Erythroblast (primary cell): ENCODE results near the gene HRH4.

Experiments
- GATA1 ChIP-seq: IDR thresholded peaks from 2 replicates; pipeline ENCODE4 v1.6.1; 2011; ENCODE audit warnings: low read depth, mild to moderate bottlenecking, control low read depth, low read length, moderate library complexity
- POLR2A ChIP-seq: IDR thresholded peaks from 2 replicates; pipeline ENCODE4 v1.6.1; 2011; ENCODE audit warnings: mild to moderate bottlenecking, low read length

DNA sequence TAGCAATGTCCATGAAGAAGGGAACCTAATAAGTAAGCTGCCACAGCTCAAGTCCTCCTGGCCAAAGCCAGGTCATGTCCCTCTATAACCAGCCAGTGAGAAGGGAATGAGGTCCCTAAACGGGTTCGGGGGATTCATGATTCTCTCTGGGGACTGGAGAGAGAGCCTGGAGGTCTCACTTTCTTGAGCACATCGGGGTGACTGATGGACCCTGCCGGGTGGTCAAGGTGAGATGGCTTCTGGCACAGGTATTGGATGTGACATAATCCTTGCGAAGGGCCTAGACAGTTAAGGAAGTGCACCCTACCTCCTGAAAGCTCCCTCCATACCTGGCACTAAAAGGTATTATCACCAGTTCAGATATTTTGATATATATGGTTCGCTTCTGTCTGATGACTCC, 45.7 kb downstream of the HRH4 start:
- TF ChIP-seq POLR2A (no peak), GATA1 (no peak)
